A549 (cell line): ENCODE results near the gene CTDP1.

ENCODE experiments used
- JUN ChIP-seq, 2 experiments: fragments of >200 bp; sonication (Bioruptor Twin); formaldehyde crosslinking; IDR thresholded peaks; 2 replicates in 1 of 2; 3 replicates in 1 of 2; pipeline ENCODE4 v1.6.1; 2016 to 2017
- NPAS2 ChIP-seq: fragments of 250-450 bp; sonication (Bioruptor Pico); IDR thresholded peaks from 2 replicates; pipeline ENCODE4 v1.8.0; 2022; ENCODE audit warnings: mild to moderate bottlenecking, moderate library complexity, borderline replicate concordance
- RAD21 ChIP-seq, 2 experiments: fragments of >200 bp in 1 of 2; sonication (Bioruptor Twin) in 1 of 2; formaldehyde crosslinking in 1 of 2; IDR thresholded peaks in 1 of 2; conservative IDR thresholded peaks in 1 of 2; 2 replicates in 1 of 2; 3 replicates in 1 of 2; pipeline ENCODE4 v1.6.1; 2012 to 2018; ENCODE audit warnings: inconsistent platforms in 1 of 2
- RNF2 ChIP-seq: fragments of 200-600 bp; sonication (generic); IDR thresholded peaks from 2 replicates; pipeline ENCODE4 v1.6.1; 2016; ENCODE audit warnings: low read depth, mild to moderate bottlenecking, antibody characterized with exemption, moderate library complexity, borderline replicate concordance
- TF ChIP-seq, protein P1 (sequence below): fragments of >200 bp; sonication (Bioruptor Twin); formaldehyde crosslinking; IDR thresholded peaks from 3 replicates; pipeline ENCODE4 v1.5.1; 2016
- TF ChIP-seq, protein P2 (sequence below): IDR thresholded peaks from 2 replicates; pipeline ENCODE4 v1.6.1; 2012

DNA sequence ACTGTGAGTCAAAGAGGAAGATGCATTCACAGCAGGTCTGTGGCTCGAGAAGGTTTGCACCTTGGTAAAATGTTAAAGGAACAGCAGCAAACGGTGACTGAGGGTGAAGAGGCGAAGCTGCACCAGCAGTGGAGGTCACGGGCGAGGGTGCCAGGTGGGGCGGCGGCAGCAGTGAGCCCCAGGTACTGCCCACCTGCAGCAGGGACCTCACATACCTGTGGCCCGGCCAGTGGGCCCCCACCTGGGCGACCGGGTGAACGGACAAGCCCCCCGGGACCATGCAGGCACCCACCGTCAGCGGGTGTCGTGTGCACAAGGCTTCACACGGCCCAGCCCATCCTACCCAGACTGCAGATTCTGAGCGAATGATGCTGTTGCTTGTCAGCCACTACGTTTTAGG, 94.5 kb downstream of the CTDP1 start:
- TF ChIP-seq RNF2 (no peak), NPAS2 (CRISPR knock-in tag) (no peak), RAD21 (conservative IDR thresholded peaks at IDR 0.05 in 1 of 2, IDR thresholded peaks at IDR 0.05 in 1 of 2) (no peak), JUN (IDR thresholded peaks at IDR 0.05) (no peak)
- TF ChIP-seq, protein P1, sequence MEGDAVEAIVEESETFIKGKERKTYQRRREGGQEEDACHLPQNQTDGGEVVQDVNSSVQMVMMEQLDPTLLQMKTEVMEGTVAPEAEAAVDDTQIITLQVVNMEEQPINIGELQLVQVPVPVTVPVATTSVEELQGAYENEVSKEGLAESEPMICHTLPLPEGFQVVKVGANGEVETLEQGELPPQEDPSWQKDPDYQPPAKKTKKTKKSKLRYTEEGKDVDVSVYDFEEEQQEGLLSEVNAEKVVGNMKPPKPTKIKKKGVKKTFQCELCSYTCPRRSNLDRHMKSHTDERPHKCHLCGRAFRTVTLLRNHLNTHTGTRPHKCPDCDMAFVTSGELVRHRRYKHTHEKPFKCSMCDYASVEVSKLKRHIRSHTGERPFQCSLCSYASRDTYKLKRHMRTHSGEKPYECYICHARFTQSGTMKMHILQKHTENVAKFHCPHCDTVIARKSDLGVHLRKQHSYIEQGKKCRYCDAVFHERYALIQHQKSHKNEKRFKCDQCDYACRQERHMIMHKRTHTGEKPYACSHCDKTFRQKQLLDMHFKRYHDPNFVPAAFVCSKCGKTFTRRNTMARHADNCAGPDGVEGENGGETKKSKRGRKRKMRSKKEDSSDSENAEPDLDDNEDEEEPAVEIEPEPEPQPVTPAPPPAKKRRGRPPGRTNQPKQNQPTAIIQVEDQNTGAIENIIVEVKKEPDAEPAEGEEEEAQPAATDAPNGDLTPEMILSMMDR: no peak
- TF ChIP-seq, protein P2, sequence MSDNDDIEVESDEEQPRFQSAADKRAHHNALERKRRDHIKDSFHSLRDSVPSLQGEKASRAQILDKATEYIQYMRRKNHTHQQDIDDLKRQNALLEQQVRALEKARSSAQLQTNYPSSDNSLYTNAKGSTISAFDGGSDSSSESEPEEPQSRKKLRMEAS: no peak
